ENCODE results near the gene ARPC4.

ARPC4 gene

GRCh38 chr3:9795207-9795606 lies 2.3 kb downstream of the ARPC4 start:
- POLR2A ChIA-PET, result no interaction called here
- peak; percentile 43 for DNase-seq (ENCODE audit: extremely low spot score)
- CTCF ChIA-PET, result interaction anchor here (1.1 to 1.8 kb wide), 3 partner anchors 18 to 32 kb away, joined by 4 read pairs; no protein-coding TSS in a partner anchor
- TF ChIP-seq, protein P1, sequence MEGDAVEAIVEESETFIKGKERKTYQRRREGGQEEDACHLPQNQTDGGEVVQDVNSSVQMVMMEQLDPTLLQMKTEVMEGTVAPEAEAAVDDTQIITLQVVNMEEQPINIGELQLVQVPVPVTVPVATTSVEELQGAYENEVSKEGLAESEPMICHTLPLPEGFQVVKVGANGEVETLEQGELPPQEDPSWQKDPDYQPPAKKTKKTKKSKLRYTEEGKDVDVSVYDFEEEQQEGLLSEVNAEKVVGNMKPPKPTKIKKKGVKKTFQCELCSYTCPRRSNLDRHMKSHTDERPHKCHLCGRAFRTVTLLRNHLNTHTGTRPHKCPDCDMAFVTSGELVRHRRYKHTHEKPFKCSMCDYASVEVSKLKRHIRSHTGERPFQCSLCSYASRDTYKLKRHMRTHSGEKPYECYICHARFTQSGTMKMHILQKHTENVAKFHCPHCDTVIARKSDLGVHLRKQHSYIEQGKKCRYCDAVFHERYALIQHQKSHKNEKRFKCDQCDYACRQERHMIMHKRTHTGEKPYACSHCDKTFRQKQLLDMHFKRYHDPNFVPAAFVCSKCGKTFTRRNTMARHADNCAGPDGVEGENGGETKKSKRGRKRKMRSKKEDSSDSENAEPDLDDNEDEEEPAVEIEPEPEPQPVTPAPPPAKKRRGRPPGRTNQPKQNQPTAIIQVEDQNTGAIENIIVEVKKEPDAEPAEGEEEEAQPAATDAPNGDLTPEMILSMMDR (IDR thresholded peaks at IDR 0.05; ENCODE audit: control extremely low read depth, extremely low read depth, low read depth, missing control alignments), result no peak

GRCh38 chr3:9797196-9797945 lies 4.5 kb downstream of the ARPC4 start:
- POLR2A ChIA-PET, result no interaction called here
- TF ChIP-seq, protein P1 (IDR thresholded peaks at IDR 0.05; ENCODE audit: control extremely low read depth, extremely low read depth, low read depth, missing control alignments), result no peak
- CTCF ChIA-PET, result no interaction called here
- no peak for DNase-seq (ENCODE audit: extremely low spot score)

DNA sequence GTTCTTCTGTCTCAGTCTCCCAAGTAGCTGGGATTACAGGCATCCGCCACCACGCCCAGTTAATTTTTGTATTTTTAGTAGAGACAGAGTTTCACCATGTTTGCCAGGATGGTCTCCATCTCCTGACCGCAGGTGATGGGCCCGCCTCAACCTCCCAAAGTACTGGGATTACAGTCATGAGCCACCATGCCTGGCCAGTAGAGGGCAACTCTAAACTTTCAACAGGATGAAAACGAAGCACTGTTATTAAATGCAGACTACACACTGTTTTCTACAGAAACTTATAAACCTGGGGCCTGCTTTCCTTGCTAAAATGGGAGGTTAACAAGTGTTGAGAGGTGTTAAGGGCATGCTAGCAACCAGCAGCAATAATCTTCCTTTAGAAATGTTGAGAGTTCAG lies 7.6 kb downstream of the ARPC4 start:
- CTCF ChIA-PET, result no interaction called here
- no peak for DNase-seq (ENCODE audit: extremely low spot score)
- TF ChIP-seq, protein P1 (IDR thresholded peaks at IDR 0.05; ENCODE audit: control extremely low read depth, extremely low read depth, low read depth, missing control alignments), result peak; percentile 16
- POLR2A ChIA-PET, result no interaction called here

GRCh38 chr3:9803494-9803893 lies 10.6 kb downstream of the ARPC4 start:
- ChIA-PET POLR2A (interaction anchor here (0.6 to 0.8 kb wide), 3 partner anchors 11 to 231 kb away, joined by 3 to 6 read pairs (median 5); partner anchors contain the start of genes ARPC4 and TADA3), CTCF (interaction anchor here (1.0 to 1.7 kb wide), 5 partner anchors 11 to 128 kb away, joined by 3 to 4 read pairs (median 3); partner anchors contain the start of genes ARPC4 and TADA3)
- TF ChIP-seq, protein P1 (IDR thresholded peaks at IDR 0.05; ENCODE audit: control extremely low read depth, extremely low read depth, low read depth, missing control alignments), result no peak
- no peak for DNase-seq (ENCODE audit: extremely low spot score)

- ChIA-PET POLR2A (interaction anchor here (0.5 to 1.8 kb wide), 2 partner anchors 12 to 519 kb away, joined by 6 to 7 read pairs; partner anchors contain the start of genes ARPC4 and TADA3), CTCF (interaction anchor here (0.9 to 1.7 kb wide), 4 partner anchors 9 to 72 kb away, joined by 3 to 4 read pairs (median 4); no protein-coding TSS in a partner anchor)
- TF ChIP-seq, protein P1 (IDR thresholded peaks at IDR 0.05; ENCODE audit: control extremely low read depth, extremely low read depth, low read depth, missing control alignments), result no peak
- DNase-seq (ENCODE audit: extremely low spot score), result no peak
These were observed 12.1 kb downstream of the ARPC4 start for GRCh38 chr3:9804996-9805395.

GRCh38 chr3:9806137-9806536 lies 13.3 kb downstream of the ARPC4 start:
- DNase-seq (ENCODE audit: extremely low spot score), result no peak
- ChIA-PET POLR2A (interaction anchor here (1.8 kb wide), 1 partner anchor 13 kb away, joined by 6 read pairs; the partner anchor contains the start of genes ARPC4 and TADA3), CTCF (interaction anchor here (0.9 to 1.6 kb wide), 4 partner anchors 10 to 303 kb away, joined by 3 to 4 read pairs (median 4); no protein-coding TSS in a partner anchor)
- TF ChIP-seq, protein P1 (IDR thresholded peaks at IDR 0.05; ENCODE audit: control extremely low read depth, extremely low read depth, low read depth, missing control alignments), result no peak

Data from GM10248 (cell line).